ENCODE results near the gene P2RX2.
A peak's percentile ranks its signal among the peaks of the same experiment; 100 is the strongest.
"Not testable (repeated sequence)": the region's sequence is repeated elsewhere in the genome, so short reads cannot be mapped to it uniquely, and the experiment has no call there.

Gene P2RX2

DNA sequence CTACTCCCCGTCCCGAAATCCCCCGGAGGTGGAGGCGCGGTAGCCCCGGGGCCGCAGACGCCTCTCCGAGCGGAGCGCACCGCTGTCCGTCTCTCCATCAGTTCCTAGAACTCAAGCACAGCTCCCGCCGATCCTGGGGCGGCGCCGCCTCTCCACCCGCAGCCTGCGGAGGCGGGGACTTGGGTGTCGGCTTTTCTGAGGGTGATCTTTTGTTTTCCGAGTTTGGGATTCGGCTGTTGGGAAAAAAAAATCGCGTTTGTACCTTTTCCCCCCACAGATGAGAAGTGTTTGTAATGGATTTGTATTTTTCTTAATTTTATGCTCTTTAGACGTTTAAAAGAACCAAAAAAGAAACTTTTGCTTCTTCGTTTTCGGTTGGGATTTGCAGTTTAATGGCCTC is 34.8 kb upstream of the P2RX2 start:
- DNase-seq (ENCODE audit: low read depth, low spot score): no peak

GRCh38 chr12:132584429-132584828 is 34.1 kb upstream of the P2RX2 start:
- no peak for DNase-seq (ENCODE audit: low read depth, low spot score)

GRCh38 chr12:132585177-132585576 is 33.4 kb upstream of the P2RX2 start:
- no peak for DNase-seq (ENCODE audit: low read depth, low spot score)

- no peak for DNase-seq (ENCODE audit: low read depth, low spot score)
Measured at GRCh38 chr12:132586929-132587328, 31.6 kb upstream of the P2RX2 start.

GRCh38 chr12:132587781-132588180 is 30.8 kb upstream of the P2RX2 start:
- DNase-seq (ENCODE audit: low read depth, low spot score): no peak

DNA sequence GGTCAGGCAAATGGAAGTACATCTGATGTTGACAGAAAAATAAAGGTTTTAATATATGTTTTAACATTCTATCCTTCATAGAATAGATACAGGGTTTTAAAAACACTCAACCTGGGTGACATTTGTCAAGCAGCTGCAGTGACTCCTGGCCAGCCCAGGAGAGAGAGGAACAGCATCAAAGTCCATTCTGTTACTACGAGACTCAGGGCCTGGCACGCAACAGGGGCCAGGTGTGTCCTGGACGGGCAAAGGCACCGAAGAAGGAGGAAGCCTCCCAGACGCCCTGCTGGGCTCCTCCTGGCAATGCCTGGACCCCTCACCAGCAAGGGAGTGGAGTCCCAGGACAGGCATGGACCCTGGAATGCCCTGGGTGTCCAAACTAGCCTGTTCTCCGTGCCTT is 30.3 kb upstream of the P2RX2 start:
- no peak for DNase-seq (ENCODE audit: low read depth, low spot score)

DNA sequence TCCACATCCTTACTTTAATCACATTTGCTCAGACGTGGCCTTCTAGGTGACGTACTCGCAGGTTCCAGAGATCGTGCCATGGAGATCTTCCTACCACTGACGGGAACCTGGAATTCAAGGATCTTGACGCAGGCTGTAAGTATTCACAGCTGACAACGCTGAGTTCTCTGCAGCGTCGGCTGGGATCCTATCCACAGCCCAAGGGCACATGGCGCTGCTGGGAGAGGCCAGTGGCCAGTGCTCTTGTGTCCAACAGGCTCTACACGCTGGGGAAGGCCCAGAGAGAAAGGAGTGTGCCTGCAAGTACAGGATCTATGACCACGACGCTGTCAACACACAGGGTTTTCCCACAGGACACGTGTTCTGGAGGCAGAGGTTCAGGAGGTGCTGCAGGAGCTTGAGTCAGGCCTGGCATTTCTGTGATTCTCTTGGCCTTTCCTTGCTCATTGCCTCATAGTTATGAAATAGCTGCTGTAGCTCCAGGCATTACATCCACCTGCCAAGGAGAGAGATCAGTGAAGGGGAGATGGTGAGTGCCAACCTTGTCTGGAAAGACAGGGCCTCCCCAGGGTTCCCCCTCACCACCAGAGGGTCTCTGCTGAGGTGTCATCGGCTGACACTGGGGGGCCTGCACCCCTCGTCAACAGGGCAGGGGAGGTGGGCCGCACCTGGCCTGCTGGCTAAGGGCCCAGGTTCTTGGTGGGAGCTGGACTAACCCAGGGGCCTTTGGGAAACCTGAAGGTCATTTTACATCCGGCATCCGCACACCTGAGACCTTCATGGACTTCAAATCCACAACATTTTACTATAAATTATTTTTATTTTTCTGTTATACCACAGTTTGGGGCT is 29.5 kb upstream of the P2RX2 start:
- no peak for DNase-seq (ENCODE audit: low read depth, low spot score)

DNA sequence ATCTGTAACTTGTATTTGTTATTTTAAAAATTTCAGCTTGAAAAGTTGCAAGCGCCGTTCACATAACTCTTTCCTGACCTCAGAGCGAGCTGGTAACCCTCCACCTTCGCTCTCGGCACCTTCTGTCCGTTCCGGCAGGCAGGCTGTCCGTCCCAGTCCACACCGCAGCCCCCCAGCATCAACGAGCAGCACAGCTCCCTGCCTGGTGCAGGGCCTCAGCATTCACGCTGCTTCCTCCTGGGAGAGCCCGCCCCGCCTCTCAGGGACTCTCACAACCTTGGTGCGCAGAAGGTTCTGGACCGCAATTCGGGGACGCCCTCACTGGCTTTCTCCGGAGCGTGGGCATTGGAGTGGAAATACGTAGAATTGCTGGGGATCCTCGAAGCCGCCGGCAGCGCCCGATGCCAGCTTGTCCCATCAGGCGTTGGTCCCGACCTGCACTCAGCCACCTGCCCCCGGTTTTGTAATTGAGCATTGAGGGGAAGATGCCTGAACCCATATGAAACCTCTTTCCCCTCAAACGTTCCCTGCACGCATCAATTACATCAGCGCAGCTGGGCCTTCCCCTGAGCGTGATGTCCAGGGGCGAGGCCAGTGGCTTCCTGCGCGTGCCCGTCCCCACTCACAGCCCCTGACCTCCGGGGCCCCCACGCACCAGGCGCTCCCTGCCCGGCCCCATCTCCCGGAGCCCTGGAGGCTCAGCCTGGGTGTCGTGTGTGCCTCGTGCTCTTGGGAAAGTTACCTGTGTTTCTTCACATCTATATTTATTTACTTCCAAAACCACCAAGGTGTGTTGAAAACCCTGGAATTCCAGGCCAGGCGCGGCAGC is 27.3 kb upstream of the P2RX2 start:
- no peak for DNase-seq (ENCODE audit: low read depth, low spot score)

DNA sequence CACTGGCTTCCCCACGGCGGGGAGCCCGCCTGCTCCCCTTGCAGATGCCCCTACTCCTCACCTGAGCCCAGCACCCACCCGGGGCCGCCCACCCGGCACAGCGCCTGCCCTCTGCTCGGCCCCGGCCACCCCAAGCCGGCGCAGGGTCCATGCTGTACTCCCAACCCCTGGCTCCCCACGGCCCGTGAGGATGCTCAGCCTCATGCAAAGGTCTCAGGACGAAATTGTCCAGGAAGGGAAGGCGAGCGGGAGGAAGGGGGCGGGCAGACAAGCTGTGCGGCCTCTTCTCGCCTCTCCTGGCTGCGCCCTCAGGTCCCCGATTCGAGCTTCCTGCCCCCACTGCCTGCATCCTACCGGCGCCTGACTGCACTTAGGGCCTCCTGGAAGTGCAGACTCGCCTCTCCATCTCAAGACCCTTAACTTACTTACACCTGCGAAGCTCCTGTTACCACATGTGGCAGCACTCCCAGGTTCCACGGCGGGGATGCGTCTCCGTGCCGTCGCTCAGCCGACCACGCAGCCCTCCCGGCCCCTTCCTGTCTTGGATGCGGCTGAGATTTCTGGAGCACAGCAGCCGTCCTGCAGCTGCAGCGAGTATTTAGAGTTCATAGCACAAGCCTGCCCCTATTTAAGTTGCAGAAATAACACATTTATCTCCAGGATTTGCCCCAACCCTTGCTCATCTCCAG is 26.1 kb upstream of the P2RX2 start:
- DNase-seq (ENCODE audit: low read depth, low spot score): no peak

DNA sequence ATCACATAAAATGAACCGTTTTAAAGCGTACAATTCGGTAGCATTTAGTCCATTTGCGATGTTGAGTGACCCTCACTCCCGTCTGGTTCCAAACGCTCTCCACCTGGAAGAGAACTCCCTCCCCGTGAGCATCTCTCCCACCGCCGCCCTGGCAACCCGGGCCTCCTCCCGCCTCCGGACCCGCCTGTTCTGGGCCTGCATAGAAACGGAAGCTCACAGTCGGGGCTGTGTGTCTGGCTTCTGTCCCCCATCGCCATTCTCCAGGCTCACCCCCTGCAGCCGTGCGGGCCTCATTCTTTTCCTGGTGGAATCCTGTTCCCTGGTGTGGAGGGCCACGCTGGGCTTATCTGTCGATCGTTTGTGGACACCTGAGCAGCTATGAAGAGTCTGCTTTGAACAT is 25.5 kb upstream of the P2RX2 start:
- DNase-seq (ENCODE audit: low read depth, low spot score): no peak

DNA sequence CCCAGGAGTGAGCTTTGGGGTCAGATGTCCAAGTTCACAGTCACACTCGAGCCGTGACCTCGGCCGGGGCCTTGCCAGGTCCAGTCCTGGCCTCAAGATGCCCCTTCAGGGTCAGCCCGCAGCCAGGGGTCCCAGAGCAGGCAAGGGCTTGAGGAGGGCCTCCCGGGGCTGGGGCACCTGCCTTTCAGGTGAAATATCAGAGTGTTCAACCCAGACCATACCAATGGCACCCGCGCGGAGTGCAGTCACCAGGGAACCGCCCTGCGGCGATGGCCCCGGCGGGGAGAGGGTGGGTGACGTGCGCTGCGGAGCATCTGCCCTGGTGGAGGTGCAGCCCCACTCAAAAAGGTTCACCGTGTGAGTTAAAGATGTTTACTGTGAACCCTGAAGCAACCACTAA is 25.1 kb upstream of the P2RX2 start:
- DNase-seq (ENCODE audit: low read depth, low spot score): no peak

DNA sequence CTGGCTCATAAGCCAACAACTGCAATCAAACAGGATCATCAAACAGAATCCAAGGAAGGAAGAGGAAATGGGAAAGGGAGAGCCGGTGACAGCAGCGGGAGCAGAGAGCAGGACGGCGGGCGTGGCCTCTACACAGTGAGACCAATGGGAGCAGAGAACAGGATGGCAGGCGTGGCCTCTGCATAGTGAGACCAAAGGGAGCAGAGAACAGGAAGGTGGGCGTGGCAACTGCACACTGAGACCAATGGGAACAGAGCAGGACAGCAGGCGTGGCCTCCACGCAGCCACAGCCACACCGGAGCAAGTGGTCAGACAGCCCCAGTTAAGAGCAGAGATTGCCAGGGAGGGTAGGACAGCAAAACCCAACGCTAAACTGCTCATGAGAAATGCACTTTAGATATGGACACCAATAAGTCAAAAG is 24.6 kb upstream of the P2RX2 start:
- peak; percentile 83 for DNase-seq (ENCODE audit: low read depth, low spot score)

- DNase-seq (ENCODE audit: low read depth, low spot score): no peak
Measured at GRCh38 chr12:132595183-132595582, 23.4 kb upstream of the P2RX2 start.

GRCh38 chr12:132596016-132596415 is 22.6 kb upstream of the P2RX2 start:
- DNase-seq (ENCODE audit: low read depth, low spot score): no peak

DNA sequence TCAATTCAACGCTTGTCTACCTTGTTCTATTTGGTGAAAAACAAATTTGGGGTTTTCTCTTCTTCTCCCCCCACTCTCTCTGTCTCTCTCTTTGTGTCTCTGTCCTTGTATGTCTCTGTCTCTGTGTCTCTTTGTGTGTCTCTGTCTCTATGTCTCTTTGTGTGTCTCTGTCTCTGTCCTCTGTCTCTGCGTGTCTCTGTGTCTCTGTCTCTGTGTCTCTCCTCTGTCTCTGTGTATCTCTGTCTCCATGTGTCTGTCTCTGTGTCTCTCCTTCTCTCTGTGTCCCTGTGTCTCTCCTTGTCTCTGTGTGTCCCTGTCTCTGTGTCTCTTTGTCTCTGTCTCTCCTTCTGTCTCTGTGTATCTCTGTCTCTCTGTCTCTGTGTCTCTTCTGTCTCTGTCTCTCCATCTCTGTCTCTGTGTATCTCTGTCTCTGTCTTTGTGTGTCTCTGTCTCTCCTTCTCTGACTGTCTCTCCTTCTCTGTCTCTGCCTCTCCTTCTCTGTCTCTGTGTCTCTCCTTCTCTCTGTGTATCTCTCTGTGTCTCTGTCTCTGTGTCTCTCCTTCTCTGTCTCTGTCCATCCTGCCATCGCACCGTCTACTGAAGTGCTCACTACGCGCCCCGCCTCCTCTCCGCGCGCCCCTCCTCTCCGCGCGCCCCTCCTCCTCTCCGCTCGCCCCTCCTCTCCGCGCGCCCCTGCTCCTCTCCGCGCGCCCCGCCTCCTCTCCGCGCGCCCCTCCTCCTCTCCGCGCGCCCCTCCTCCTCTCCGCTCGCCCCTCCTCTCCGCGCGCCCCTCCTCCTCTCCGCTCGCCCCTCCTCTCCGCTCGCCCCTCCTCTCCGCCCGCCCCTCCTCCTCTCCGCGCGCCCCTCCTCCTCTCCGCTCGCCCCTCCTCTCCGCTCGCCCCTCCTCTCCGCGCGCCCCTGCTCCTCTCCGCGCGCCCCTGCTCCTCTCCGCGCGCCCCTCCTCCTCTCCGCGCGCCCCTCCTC is 21.0 kb upstream of the P2RX2 start:
- DNase-seq (ENCODE audit: low read depth, low spot score): no peak

DNA sequence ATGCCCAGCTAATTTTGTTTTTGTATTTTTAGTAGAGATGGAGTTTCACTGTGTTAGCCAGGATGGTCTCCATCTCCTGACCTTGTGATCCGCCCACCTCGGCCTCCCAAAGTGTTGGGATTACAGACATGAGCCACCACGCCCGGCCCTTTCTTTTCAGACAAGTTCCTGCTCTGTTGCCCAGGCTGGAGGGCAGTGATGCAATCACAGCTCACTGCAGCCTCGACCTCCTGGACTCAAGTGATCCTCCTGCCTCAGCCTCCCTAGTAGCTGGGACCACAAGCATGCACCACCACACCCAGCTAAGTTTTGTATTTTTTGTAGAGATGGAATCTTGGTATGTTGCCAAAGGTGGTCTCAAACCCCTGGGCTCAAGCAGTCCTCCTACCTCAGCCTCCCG is 19.1 kb upstream of the P2RX2 start:
- not testable (repeated sequence) for DNase-seq (ENCODE audit: low read depth, low spot score)

GRCh38 chr12:132600048-132601032 is 18.2 kb upstream of the P2RX2 start:
- no peak for DNase-seq (ENCODE audit: low read depth, low spot score)

DNA sequence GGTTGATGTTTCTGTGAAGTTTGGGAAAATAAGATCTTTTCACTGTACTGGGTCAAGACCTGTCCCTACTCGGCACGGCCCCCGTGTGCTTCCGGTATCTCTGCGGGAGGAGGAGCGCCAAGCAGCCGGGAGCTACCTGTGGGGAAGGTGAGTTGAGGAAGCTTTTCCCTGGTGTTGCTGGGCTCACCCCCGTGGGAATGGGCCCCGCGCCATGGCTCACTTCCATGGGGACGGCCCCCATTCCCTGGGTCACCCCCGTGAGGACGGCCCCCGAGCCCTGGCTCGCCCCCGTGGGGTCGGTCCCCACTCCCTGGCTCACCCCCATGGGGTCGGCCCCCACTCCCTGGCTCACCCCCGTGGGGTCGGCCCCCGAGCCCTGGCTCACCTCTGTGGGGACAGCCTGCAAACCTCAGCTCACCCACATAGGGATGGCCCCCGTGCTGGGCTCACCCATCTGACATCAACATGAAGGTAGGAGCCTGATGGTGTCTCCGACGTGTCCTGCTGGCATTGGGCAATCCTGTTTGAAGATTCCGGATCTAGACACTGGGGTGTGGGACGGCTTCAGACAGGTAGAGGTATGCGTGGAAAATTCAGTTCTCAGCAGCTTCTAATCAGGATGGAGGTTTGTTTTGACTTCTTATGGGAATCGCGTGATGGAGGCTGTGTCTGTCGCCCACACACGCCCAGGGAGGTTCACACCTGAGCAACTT is 17.2 kb upstream of the P2RX2 start:
- no peak for DNase-seq (ENCODE audit: low read depth, low spot score)

DNA sequence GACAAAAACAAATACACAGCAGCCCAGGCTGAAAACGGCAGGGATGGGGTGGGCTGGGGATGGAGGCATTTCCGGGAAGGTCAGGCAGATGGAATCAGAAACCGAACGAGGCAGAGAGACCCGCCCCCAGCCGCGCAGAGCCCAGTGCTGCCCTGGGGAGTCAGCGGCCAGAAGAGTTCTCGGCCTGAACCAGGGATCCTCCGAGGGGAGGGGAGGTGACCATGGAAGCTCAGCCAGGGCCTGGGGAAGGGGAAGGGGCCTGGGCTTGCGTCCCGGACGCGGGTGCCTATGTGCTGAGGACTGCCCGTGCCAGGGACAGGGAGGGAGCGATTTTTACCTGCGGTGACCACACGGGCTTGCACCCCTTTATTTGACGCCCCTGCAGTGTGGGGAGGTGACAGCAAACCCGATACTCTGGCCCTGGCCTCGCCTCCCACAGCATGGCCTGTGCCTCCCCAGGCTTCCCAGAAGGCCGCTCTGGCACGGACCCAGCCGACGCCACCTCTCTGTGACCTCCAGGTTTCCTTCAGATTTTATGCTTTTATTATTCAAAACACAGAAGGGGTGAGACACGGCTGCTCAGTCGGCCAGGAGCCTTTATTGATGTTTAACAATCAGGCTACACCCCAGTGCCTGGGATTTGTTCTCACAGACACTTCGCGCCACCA is 15.9 kb upstream of the P2RX2 start:
- DNase-seq (ENCODE audit: low read depth, low spot score): no peak

All from brain pericyte (primary cell).